GM23338 (cell line): Measurements from ENCODE around the gene MAPRE2. TPM values are rescaled to one million over a fixed set of nuclear protein-coding genes. Genes with fewer than 3 reads are reported as not detected.

ENCODE experiments used
- ATAC-seq: fragments of 200-7000 bp; cut with Tn5 transposase; 3 replicates; pipeline ENCODE4 v1.9.1; 2020
- DNase-seq: peaks from one replicate; pipeline ENCODE4 v3.0.0-alpha.2; 2015; ENCODE audit warnings: low spot score
- H2AFZ ChIP-seq: fragments of 200-600 bp; sonication (generic); 2 replicates; pipeline ENCODE4 v1.8.0; 2016; ENCODE audit warnings: antibody characterized with exemption, mild to moderate bottlenecking, moderate library complexity
- H3F3A ChIP-seq: fragments of 200-600 bp; sonication (generic); replicated peaks from 2 replicates; pipeline ENCODE4 v1.8.0; 2017; ENCODE audit warnings: antibody characterized with exemption, mixed run types, low read depth
- H3K27ac ChIP-seq: fragments of 200-600 bp; sonication (generic); 2 replicates; pipeline ENCODE4 v1.6.1; 2016; ENCODE audit warnings: low read depth
- H3K27me3 ChIP-seq: fragments of 200-600 bp; sonication (generic); 2 replicates; pipeline ENCODE4 v1.8.0; 2016; ENCODE audit warnings: mild to moderate bottlenecking, mixed run types, moderate library complexity; ENCODE audit not compliant: insufficient read depth
- H3K36me3 ChIP-seq: fragments of 200-600 bp; sonication (generic); 2 replicates; pipeline ENCODE4 v1.8.0; 2016; ENCODE audit warnings: mild to moderate bottlenecking; ENCODE audit not compliant: insufficient read depth
- H3K4me1 ChIP-seq: fragments of 200-600 bp; sonication (generic); 2 replicates; pipeline ENCODE4 v1.8.0; 2016; ENCODE audit warnings: mild to moderate bottlenecking, moderate library complexity; ENCODE audit not compliant: insufficient read depth
- H3K4me2 ChIP-seq: fragments of 200-600 bp; sonication (generic); 2 replicates; pipeline ENCODE4 v1.7.1; 2017; ENCODE audit warnings: mixed run types
- H3K4me3 ChIP-seq: fragments of 200-600 bp; sonication (generic); 2 replicates; pipeline ENCODE4 v1.6.1; 2016; ENCODE audit warnings: mixed run types
- H3K79me2 ChIP-seq: fragments of 200-600 bp; sonication (generic); replicated peaks from 2 replicates; pipeline ENCODE4 v1.8.0; 2017; ENCODE audit warnings: mild to moderate bottlenecking; ENCODE audit not compliant: insufficient read depth
- H3K9me2 ChIP-seq: fragments of 200-600 bp; sonication (generic); 2 replicates; pipeline ENCODE4 v1.8.0; 2017; ENCODE audit not compliant: insufficient read depth
- H4K20me1 ChIP-seq: fragments of 200-600 bp; sonication (generic); replicated peaks from 2 replicates; pipeline ENCODE4 v1.8.0; 2017; ENCODE audit warnings: mild to moderate bottlenecking; ENCODE audit not compliant: insufficient read depth
- H3K27ac Mint-ChIP-seq: 2 replicates; pipeline ENCODE4 v1.8.0; 2020; ENCODE audit warnings: inconsistent platforms, mild to moderate bottlenecking, moderate library complexity, mixed read lengths
- H3K27me3 Mint-ChIP-seq: 3 replicates; pipeline ENCODE4 v1.8.0; 2022; ENCODE audit warnings: low read depth, mild to moderate bottlenecking, moderate library complexity, mixed read lengths, inconsistent platforms; ENCODE audit not compliant: insufficient read depth, poor library complexity
- H3K36me3 Mint-ChIP-seq: 3 replicates; pipeline ENCODE4 v1.8.0; 2021; ENCODE audit warnings: low read depth, mild to moderate bottlenecking, inconsistent platforms, moderate library complexity, mixed read lengths
- H3K4me1 Mint-ChIP-seq: 3 replicates; pipeline ENCODE4 v1.8.0; 2020; ENCODE audit warnings: mild to moderate bottlenecking, inconsistent platforms, mixed read lengths
- H3K4me3 Mint-ChIP-seq: 3 replicates; pipeline ENCODE4 v1.8.0; 2021; ENCODE audit warnings: moderate library complexity, mild to moderate bottlenecking, inconsistent platforms, mixed read lengths
- H3K9me3 Mint-ChIP-seq: 3 replicates; pipeline ENCODE4 v1.8.0; 2020; ENCODE audit warnings: moderate library complexity, mild to moderate bottlenecking, inconsistent platforms, mixed read lengths
- CREB1 ChIP-seq: fragments of 250-450 bp; sonication (Bioruptor Pico); IDR thresholded peaks from 2 replicates; pipeline ENCODE4 v1.5.0; 2020; ENCODE audit warnings: low read depth, mild to moderate bottlenecking, moderate library complexity
- CTCF ChIP-seq, 2 experiments: fragments of 200-600 bp in 1 of 2; sonication (generic) in 1 of 2; conservative IDR thresholded peaks; 2 replicates each; pipeline versions ENCODE4 v1.5.1 to v1.6.1; 2016 to 2017; ENCODE audit warnings: antibody characterized with exemption in 2 of 2, low read depth in 2 of 2, mild to moderate bottlenecking in 2 of 2, moderate library complexity in 1 of 2
- ETS1 ChIP-seq: IDR thresholded peaks from 2 replicates; pipeline ENCODE4 v1.6.1; 2016; ENCODE audit warnings: antibody characterized with exemption
- JUNB ChIP-seq: IDR thresholded peaks from one replicate; pipeline ENCODE4 v1.6.1; 2016; ENCODE audit warnings: antibody characterized with exemption; ENCODE audit not compliant: unreplicated experiment
- STAT1 ChIP-seq: IDR thresholded peaks from one replicate; pipeline ENCODE4 v1.6.1; 2016; ENCODE audit warnings: antibody characterized with exemption; ENCODE audit not compliant: unreplicated experiment
- ZNF114 ChIP-seq: fragments of 250-450 bp; sonication (Bioruptor Pico); IDR thresholded peaks from 2 replicates; pipeline ENCODE4 v1.5.0; 2020; ENCODE audit warnings: mild to moderate bottlenecking, moderate library complexity
- ZNF331 ChIP-seq: fragments of 250-450 bp; sonication (Bioruptor Pico); IDR thresholded peaks from 2 replicates; pipeline ENCODE4 v1.5.0; 2020; ENCODE audit warnings: low read depth, mild to moderate bottlenecking, moderate library complexity
- polyA plus RNA-seq: library from polyadenylated mRNA; unstranded; fragments of >200 nt; fragmentation: Nextera tagmentation; extraction: Ambion mirVana; gene quantifications from 2 replicates; pipeline ENCODE4 v1.2.1, GENCODE V29; 2016
- total RNA-seq: library from RNA; depleted of rRNA; stranded (reverse); fragments of >200 nt; shearing (Covaris generic); gene quantifications from 2 replicates; pipeline ENCODE4 v1.2.3, GENCODE V29; 2014
- TF ChIP-seq, protein P1 (sequence below): IDR thresholded peaks from one replicate; pipeline ENCODE4 v1.6.1; 2018; ENCODE audit warnings: antibody characterized with exemption; ENCODE audit not compliant: unreplicated experiment
- TF ChIP-seq, protein P2 (sequence below): fragments of 250-450 bp; sonication (Bioruptor Pico); IDR thresholded peaks from 2 replicates; pipeline ENCODE4 v1.5.0; 2020; ENCODE audit warnings: mild to moderate bottlenecking, moderate library complexity

MAPRE2 gene
- total and polyA plus RNA-seq, 2 experiments from 2014 or later = 17.8 to 40.4 TPM

GRCh38 chr18:35110059-35110458, 68.8 kb downstream of the MAPRE2 start (continued):
- TF ChIP-seq ETS1 (no peak), ZNF114 (CRISPR knock-in tag) (no peak), ZNF331 (CRISPR knock-in tag) (no peak)

DNA sequence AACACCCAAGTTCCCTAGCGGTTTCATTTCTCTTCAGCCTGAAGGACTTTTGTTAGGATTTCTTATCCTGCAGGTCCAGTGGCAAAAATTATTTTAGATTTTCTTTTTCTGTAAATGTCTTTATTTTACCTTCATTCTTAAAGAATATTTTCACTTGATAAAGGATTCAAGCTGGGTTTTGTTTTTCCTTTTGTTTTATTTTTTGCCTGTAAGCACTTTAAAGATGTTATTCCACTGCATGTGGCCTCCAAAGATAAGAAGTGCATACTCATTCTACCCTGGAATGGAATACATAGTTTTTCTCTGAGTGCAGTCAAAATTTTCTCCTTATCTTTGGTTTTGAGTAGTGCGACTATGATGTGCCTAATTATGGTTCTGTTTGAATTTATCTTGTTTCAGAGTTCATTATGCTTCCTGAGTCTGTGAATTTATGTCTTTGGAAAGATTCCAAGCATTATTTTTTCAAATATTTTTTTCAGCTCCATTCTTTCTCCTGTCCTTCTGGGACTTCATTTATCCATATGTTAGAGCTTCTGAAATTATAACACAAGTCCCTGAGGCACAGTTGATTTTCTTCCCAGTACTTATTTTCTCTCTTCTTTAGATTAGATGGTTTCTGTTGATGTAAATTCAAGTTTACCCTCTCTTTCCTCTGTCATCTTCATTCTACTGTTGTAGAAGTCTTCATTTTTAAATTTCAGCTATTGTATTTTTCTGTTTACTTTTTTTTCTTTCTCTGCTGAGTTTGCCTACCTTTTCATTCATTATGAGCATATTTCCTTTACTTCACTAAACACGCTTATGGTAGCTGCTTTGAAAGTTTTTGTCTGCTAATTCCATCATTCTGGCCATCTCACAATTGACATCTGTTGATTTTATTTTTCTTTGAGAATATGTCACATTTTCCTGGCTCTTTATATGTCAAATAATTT, 69.6 kb downstream of the MAPRE2 start:
- Histone ChIP-seq H3F3A (no peaks in the 10 kb centered on the region), H3K4me1 (no peaks in the 10 kb centered on the region), H3K36me3 (no peaks in the 10 kb centered on the region), H3K9me2 (no peaks in the 10 kb centered on the region), H3K4me3 (no peak overlapping the region), H3K4me2 (no peak overlapping the region), H2AFZ (no peak overlapping the region), H3K27me3 (no peaks in the 10 kb centered on the region), H3K27ac (no peak overlapping the region), H3K79me2 (no peaks in the 10 kb centered on the region), H4K20me1 (0 out of 2 replicates have a peak, but pooled peaks cover 5% of the 10 kb centered on the region)
- Mint-ChIP-seq H3K4me1 (no peaks in the 10 kb centered on the region), H3K27ac (no peak overlapping the region), H3K27me3 (peaks cover 2% of the 10 kb centered on the region), H3K36me3 (peaks cover 15% of the 10 kb centered on the region; the same call in 1 of the 3 replicates), H3K4me3 (no peak overlapping the region), H3K9me3 (no peaks in the 10 kb centered on the region)
- no peak for DNase-seq
- no peak for ATAC-seq
- TF ChIP-seq, protein P1, sequence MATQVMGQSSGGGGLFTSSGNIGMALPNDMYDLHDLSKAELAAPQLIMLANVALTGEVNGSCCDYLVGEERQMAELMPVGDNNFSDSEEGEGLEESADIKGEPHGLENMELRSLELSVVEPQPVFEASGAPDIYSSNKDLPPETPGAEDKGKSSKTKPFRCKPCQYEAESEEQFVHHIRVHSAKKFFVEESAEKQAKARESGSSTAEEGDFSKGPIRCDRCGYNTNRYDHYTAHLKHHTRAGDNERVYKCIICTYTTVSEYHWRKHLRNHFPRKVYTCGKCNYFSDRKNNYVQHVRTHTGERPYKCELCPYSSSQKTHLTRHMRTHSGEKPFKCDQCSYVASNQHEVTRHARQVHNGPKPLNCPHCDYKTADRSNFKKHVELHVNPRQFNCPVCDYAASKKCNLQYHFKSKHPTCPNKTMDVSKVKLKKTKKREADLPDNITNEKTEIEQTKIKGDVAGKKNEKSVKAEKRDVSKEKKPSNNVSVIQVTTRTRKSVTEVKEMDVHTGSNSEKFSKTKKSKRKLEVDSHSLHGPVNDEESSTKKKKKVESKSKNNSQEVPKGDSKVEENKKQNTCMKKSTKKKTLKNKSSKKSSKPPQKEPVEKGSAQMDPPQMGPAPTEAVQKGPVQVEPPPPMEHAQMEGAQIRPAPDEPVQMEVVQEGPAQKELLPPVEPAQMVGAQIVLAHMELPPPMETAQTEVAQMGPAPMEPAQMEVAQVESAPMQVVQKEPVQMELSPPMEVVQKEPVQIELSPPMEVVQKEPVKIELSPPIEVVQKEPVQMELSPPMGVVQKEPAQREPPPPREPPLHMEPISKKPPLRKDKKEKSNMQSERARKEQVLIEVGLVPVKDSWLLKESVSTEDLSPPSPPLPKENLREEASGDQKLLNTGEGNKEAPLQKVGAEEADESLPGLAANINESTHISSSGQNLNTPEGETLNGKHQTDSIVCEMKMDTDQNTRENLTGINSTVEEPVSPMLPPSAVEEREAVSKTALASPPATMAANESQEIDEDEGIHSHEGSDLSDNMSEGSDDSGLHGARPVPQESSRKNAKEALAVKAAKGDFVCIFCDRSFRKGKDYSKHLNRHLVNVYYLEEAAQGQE = no peak
- TF ChIP-seq CTCF (conservative IDR thresholded peaks at IDR 0.05; ENCODE audit: low read depth in 2 of 2) (no peak), JUNB (no peak), CREB1 (CRISPR knock-in tag) (no peak), ETS1 (no peak), ZNF114 (CRISPR knock-in tag) (no peak), STAT1 (no peak)
- TF ChIP-seq, protein P2, sequence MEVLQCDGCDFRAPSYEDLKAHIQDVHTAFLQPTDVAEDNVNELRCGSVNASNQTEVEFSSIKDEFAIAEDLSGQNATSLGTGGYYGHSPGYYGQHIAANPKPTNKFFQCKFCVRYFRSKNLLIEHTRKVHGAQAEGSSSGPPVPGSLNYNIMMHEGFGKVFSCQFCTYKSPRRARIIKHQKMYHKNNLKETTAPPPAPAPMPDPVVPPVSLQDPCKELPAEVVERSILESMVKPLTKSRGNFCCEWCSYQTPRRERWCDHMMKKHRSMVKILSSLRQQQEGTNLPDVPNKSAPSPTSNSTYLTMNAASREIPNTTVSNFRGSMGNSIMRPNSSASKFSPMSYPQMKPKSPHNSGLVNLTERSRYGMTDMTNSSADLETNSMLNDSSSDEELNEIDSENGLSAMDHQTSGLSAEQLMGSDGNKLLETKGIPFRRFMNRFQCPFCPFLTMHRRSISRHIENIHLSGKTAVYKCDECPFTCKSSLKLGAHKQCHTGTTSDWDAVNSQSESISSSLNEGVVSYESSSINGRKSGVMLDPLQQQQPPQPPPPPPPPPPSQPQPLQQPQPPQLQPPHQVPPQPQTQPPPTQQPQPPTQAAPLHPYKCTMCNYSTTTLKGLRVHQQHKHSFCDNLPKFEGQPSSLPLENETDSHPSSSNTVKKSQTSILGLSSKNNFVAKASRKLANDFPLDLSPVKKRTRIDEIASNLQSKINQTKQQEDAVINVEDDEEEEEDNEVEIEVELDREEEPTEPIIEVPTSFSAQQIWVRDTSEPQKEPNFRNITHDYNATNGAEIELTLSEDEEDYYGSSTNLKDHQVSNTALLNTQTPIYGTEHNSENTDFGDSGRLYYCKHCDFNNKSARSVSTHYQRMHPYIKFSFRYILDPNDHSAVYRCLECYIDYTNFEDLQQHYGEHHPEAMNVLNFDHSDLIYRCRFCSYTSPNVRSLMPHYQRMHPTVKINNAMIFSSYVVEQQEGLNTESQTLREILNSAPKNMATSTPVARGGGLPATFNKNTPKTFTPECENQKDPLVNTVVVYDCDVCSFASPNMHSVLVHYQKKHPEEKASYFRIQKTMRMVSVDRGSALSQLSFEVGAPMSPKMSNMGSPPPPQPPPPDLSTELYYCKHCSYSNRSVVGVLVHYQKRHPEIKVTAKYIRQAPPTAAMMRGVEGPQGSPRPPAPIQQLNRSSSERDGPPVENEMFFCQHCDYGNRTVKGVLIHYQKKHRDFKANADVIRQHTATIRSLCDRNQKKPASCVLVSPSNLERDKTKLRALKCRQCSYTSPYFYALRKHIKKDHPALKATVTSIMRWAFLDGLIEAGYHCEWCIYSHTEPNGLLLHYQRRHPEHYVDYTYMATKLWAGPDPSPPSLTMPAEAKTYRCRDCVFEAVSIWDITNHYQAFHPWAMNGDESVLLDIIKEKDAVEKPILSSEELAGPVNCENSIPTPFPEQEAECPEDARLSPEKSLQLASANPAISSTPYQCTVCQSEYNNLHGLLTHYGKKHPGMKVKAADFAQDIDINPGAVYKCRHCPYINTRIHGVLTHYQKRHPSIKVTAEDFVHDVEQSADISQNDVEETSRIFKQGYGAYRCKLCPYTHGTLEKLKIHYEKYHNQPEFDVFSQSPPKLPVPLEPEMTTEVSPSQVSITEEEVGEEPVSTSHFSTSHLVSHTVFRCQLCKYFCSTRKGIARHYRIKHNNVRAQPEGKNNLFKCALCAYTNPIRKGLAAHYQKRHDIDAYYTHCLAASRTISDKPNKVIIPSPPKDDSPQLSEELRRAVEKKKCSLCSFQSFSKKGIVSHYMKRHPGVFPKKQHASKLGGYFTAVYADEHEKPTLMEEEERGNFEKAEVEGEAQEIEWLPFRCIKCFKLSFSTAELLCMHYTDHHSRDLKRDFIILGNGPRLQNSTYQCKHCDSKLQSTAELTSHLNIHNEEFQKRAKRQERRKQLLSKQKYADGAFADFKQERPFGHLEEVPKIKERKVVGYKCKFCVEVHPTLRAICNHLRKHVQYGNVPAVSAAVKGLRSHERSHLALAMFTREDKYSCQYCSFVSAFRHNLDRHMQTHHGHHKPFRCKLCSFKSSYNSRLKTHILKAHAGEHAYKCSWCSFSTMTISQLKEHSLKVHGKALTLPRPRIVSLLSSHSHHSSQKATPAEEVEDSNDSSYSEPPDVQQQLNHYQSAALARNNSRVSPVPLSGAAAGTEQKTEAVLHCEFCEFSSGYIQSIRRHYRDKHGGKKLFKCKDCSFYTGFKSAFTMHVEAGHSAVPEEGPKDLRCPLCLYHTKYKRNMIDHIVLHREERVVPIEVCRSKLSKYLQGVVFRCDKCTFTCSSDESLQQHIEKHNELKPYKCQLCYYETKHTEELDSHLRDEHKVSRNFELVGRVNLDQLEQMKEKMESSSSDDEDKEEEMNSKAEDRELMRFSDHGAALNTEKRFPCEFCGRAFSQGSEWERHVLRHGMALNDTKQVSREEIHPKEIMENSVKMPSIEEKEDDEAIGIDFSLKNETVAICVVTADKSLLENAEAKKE (CRISPR knock-in tag) = no peak
